CD1c-positive myeloid dendritic cell (primary cell): Measurements from ENCODE around the gene DIP2C.
"Not testable (repeated sequence)": the region's sequence is repeated elsewhere in the genome, so short reads cannot be mapped to it uniquely, and the experiment has no call there.

Source experiments
- DNase-seq: peaks from one replicate; pipeline ENCODE4 v3.0.0-alpha.2; 2016; ENCODE audit errors: extremely low spot score

The DIP2C gene

GRCh38 chr10:695396-695795, 5.9 kb upstream of the DIP2C start:
- DNase-seq: no peak

DNA sequence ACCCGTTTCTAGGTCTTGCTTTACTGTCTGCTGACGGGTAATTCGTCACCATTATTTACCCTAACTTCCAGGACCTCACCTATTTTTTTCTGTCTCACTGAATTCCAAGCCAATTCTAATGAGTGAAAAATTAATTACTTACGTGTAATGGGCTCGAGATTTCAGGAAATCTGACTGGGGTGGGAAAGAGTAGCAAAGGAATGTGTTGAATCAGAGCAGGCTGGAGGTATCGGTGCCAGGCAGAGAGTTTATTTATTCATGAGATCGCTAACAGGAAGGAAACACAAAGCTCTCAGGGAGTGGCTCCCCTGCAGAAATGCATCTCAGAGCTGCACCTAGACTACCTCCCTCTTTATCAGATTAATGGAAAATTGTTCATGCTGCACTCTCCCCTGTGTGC, 4.0 kb upstream of the DIP2C start:
- DNase-seq: no peak

DNA sequence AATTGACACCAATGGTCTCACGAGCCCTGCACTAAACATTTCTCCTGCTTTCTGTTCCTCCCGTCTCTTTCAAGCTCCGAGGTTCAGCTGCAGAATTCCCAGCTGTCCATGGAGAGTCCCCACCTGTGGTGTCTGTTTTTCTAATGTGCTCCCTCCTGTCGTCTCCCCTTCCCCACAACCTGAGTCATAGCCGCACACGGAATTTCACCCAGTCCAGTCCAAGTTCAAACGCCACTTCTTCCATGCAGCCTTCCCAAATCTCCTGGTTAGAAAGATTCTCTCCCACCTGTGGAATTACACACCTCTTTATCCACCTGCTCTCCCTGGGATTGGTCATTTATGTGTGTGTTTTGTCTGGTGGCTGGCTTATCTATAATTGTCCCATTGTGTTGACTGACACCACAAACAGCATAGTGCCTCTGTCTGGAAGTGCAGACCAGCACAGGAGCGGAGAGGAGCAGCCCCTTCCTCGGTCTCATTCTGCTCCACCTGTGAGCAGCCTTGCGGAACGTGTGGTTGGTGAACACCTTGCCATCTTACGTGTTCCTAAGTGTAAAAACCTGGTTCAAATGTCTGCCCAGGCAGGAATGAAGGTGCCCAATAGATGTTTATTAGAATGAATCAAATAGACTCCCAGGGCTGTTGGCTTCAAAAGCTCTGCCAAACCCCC, 3.3 kb upstream of the DIP2C start:
- DNase-seq: no peak

DNA sequence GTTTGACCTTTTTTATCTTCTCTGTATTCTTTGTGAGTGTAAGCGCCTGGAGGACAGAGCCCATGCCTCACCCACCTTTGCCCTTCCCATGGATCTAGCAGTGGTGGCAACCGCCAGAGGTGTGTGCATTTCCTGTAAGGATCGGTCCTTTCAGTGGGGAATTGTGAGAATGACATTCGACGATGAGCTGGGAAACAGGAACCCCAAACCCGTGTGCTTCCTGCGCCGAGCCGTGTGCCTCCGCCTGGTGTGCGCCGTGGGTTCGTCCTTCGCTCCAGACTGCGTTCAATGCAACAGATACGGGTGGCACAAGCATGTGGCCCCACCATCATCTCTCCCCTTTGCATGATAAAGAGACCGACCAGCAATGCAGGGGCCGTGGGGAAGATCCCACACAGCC, 1.7 kb upstream of the DIP2C start:
- no peak for DNase-seq

GRCh38 chr10:690372-691161, 1.1 kb upstream of the DIP2C start:
- no peak for DNase-seq

DNA sequence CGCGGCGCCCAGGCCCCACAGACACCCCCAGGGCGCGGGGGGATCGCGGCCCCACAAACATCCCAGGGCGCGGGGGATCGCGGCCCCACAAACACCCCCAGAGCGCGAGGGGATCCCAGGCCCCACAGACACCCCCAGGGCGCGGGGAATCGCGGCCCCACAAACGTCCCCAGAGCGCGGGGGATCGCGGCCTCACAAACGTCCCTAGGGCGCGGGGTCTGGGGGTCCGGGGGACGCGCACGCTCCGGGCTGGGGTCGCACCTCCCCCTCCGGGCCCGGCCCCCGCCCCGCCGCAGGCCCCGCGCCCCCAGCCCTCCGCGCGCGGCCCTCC, 382 bp downstream of the DIP2C start:
- no peak for DNase-seq

- no peak for DNase-seq
Observed at GRCh38 chr10:688312-689120, 952 bp downstream of the DIP2C start.

- DNase-seq: no peak
Observed at GRCh38 chr10:687583-688311, 1.7 kb downstream of the DIP2C start.

DNA sequence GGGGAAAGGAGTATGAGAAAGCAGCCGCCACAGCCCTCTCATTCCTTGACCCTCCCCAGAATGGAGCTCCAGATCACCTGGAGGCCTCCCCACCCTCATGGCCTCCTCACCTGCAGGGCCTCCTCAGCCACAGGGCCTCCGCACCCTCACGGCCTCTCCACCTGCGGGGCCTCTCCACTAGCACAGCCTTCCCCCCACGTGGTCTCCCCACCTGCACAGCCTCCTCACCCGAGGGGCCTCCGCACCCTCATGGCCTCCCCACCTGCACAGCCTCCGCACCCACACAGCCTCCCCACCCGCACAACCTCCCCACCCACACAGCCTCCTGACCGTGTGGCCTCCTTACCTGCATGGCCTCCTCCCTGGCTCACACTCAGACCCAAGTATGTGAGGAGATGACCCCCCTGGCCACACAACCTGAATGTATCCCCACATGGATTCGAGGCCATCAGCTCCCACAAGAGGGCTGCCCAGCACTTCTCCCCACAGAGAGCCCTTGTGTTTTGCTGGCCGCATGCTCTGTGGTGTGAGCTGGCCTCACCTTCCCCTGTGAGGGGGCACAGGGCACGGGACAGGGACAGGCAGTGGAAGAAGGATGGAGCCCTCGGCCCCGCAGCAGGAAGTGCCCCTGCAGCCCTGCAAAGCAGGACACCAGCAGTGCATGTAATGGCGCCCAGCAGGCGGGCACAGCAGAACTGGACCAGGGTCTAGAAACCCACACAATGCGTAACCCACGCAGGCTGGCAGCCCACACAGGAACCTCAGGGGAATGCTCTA, 3.1 kb downstream of the DIP2C start:
- no peak for DNase-seq

DNA sequence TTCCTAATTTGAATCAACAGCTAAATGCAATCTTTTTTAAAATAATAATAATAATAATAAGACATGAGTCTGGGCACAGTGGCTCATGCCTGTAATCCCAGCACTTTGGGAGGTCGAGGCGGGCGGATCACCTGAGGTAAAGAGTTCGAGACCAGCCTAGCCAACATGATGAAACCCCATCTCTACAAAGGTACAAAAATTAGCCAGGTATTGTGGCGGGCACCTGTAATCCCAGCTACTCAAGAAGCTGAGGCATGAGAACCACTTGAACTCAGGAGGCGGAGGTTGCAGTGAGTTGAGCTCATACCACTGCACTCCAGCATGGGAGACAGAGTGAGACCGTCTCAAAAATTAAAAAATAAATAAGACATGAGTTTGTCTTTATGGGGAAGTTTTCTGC, 3.9 kb downstream of the DIP2C start:
- no peak for DNase-seq

DNA sequence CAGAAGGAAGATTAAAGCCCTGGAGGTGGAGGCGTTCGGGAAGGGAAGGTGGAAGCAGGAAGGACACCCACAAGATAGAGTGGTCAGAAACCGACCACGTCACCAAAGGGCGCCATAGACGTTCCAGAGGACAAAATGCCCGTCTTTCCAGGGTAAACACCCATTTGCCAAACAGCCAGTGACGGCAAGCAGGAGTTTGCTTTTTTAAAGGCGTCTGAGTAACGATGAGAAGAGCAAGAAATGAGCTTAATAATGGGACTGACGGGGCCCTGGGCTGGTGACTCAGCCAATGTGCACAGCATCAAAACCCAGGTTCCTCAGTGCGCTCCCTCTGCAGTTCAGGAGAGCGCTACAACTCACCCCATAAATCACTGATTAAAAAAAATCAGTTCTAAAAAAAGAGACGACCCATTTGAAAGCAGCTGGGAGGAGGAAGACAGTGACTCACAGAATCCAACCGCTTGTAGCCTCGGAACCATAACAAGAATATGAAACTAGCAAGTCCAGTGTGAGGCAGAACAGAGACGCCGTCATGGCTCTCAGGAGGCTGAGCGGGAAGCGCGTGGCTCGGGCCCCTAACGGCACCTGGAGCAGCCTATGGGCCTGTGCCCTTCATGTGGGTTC, 5.9 kb downstream of the DIP2C start:
- DNase-seq: no peak

- no peak for DNase-seq
Observed at GRCh38 chr10:682931-683447, 6.5 kb downstream of the DIP2C start.

DNA sequence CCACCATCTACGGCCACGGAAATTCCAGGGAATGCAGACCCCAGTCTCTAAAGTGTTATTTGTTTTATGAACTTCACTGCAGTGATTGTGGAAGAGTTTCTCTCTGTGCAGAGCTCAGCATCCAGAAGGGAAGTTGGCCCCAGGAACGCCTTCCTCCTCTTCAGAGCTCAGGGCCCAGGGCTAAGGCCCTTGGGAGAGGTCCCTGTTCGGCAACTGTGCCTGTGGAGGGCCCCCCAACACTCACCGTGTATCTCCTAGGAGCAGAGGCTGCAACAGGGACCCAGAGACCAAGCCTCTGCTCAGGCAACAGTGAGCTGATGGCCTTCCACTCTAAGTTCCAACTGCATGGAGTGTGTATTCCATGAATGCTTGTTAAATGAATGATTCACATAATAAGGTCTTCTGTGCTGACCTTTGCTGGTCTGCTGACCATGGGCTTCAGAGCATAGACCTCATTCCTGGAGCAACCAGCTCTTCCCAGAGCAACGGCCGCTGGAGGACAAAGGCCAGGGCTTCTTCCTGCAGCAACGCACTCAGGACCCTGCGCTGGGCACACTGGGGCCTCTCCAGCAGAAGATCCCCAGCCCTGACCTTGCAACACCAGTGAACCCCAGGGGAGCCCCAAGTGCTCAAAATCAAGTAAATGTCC, 7.7 kb downstream of the DIP2C start:
- no peak for DNase-seq

- DNase-seq: no peak
Observed at GRCh38 chr10:680745-681144, 8.7 kb downstream of the DIP2C start.

GRCh38 chr10:680146-680545, 9.3 kb downstream of the DIP2C start:
- DNase-seq: no peak

- no peak for DNase-seq
Observed at GRCh38 chr10:679556-679955, 9.9 kb downstream of the DIP2C start.

DNA sequence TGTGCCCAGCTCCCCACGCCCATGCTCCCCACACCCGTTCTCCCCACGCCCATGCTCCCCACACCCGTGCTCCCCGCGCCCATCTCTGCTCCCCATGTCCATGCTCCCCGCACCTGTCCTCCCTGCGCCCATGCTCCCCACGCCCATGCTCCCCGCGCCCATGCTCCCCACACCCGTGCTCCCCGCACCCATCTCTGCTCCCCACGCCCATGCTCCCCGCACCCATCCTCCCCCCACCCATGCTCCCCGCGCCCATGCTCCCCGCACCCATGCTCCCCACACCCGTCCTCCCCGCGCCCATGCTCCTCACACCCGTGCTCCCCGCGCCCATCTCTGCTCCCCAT, 10.8 kb downstream of the DIP2C start:
- DNase-seq: not testable (repeated sequence)

- no peak for DNase-seq
Observed at GRCh38 chr10:677750-678661, 11.5 kb downstream of the DIP2C start.

- DNase-seq: no peak
Observed at GRCh38 chr10:677038-677437, 12.4 kb downstream of the DIP2C start.
